Activated B cell treated with CpG ODN at 0.5 μM for 24 hours (primary cell): ENCODE data around the gene KLC1. TPM values are rescaled to one million over a fixed set of nuclear protein-coding genes. Genes with fewer than 3 reads are reported as not detected.

ENCODE experiments used
- ATAC-seq: fragments of 200-7000 bp; cut with Tn5 transposase; one replicate; pipeline ENCODE4 v1.10.0; 2021; ENCODE audit warnings: low read depth, mild to moderate bottlenecking, moderate library complexity
- CTCF ChIA-PET: fragments of 350-600 bp; sonication (Branson Sonifier 250); formaldehyde crosslinking; loops from one replicate; lab custom pipeline; 2021; ENCODE audit warnings: antibody characterized with exemption; lab: Charles Lee
- POLR2A ChIA-PET: fragments of 350-600 bp; sonication (Branson Sonifier 250); formaldehyde crosslinking; loops from one replicate; lab custom pipeline; 2021; ENCODE audit warnings: antibody characterized with exemption; lab: Charles Lee
- DNase-seq: peaks from one replicate; pipeline ENCODE4 v3.0.0; 2022
- H3K27ac Mint-ChIP-seq: one replicate; pipeline ENCODE4 v1.8.0; 2020; ENCODE audit warnings: mixed read lengths
- H3K27me3 Mint-ChIP-seq: one replicate; pipeline ENCODE4 v1.8.0; 2021; ENCODE audit warnings: mixed read lengths
- H3K36me3 Mint-ChIP-seq: one replicate; pipeline ENCODE4 v1.8.0; 2021; ENCODE audit warnings: low read depth, mixed read lengths
- H3K4me1 Mint-ChIP-seq: one replicate; pipeline ENCODE4 v1.8.0; 2021; ENCODE audit warnings: mixed read lengths
- H3K4me3 Mint-ChIP-seq: one replicate; pipeline ENCODE4 v1.8.0; 2020; ENCODE audit warnings: mild to moderate bottlenecking, mixed read lengths
- H3K9me3 Mint-ChIP-seq: one replicate; pipeline ENCODE4 v1.8.0; 2020; ENCODE audit warnings: mixed read lengths
- CTCF ChIP-seq: fragments of 200-600 bp; IDR thresholded peaks from one replicate; pipeline ENCODE4 v1.8.0; 2022; ENCODE audit warnings: antibody characterized with exemption, mild to moderate bottlenecking
- intact Hi-C: fragments of 100-400 bp; cut with micrococcal nuclease; formaldehyde crosslinking; loops from one replicate; pipeline ENCODE4 v1.15.1; 2024
- total RNA-seq: library from RNA; stranded (reverse); gene quantifications from 2 replicates; pipeline ENCODE4 v1.2.3, GENCODE V29; 2022

Gene KLC1
- total RNA-seq, 1 donor from 2014 or later = 153 TPM

DNA sequence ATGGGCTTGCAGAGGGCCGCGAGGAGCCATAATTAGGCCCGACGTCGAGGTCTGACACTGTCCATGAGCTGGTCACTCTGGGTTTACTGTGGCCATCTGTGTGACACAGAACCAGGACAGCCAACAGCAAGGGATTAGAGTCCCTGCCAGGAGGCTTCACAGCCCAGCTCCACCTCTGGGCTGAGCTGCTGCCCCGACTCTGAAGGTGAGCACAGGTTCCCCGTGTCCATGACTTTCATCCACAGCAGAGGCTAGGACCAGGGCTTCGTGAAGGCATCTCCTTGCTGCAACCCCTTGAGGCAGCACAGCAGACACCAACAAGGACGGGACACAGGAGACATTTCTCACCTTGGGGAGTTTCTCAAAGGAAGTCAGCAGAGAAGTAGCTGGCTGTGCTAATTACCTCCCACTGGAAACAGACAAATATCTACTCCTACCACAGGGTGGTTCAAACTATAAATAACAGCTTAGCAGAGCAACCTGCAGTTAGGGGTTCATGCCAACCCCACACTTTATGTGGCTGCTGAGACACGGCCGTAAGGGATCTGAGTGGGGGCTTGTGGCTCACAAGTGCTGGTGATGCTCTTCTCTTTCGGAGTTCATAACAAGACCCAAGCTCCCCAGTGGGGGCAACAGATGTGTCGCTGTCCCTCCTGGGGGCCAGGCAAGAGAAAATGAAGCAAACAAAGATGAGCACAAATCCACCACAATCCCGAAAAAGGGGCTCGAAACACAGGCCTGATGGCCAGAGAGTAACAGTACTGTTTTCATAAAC lies 115.8 kb downstream of the KLC1 start:
- no peak for DNase-seq
- no peak for ATAC-seq
- ChIA-PET POLR2A (no interaction called here), CTCF (interaction anchor here (0.6 kb wide), 1 partner anchor 159 kb away, joined by 3 read pairs; no protein-coding TSS in a partner anchor)
- Mint-ChIP-seq H3K36me3 (peaks cover 22% of the 10 kb centered on the region), H3K9me3 (no peaks in the 10 kb centered on the region), H3K27me3 (no peaks in the 10 kb centered on the region), H3K4me3 (no peak overlapping the region), H3K27ac (no peak overlapping the region), H3K4me1 (no peaks in the 10 kb centered on the region)
- TF ChIP-seq CTCF = no peak
- intact Hi-C loops = no loop called here

- intact Hi-C loops = no loop called here
- no peak for TF ChIP-seq CTCF
- no peak for ATAC-seq
- no peak overlapping the region for H3K27ac Mint-ChIP-seq
- POLR2A ChIA-PET = no interaction called here
- CTCF ChIA-PET = no interaction called here
- no peaks in the 10 kb centered on the region for H3K27me3 Mint-ChIP-seq
- no peak overlapping the region for H3K4me3 Mint-ChIP-seq
- no peak for DNase-seq
- H3K9me3 Mint-ChIP-seq = no peaks in the 10 kb centered on the region
- H3K4me1 Mint-ChIP-seq = no peaks in the 10 kb centered on the region
- peaks cover 23% of the 10 kb centered on the region for H3K36me3 Mint-ChIP-seq
Observed at GRCh38 chr14:103745424-103745823, 116.4 kb downstream of the KLC1 start.

GRCh38 chr14:103746701-103747100 lies 117.7 kb downstream of the KLC1 start:
- CTCF ChIA-PET = no interaction called here
- Mint-ChIP-seq H3K4me3 (no peak overlapping the region), H3K9me3 (no peaks in the 10 kb centered on the region), H3K27ac (no peak overlapping the region), H3K36me3 (peaks cover 17% of the 10 kb centered on the region), H3K27me3 (no peaks in the 10 kb centered on the region), H3K4me1 (no peaks in the 10 kb centered on the region)
- POLR2A ChIA-PET = no interaction called here
- no peak for TF ChIP-seq CTCF
- no peak for ATAC-seq
- DNase-seq = no peak
- intact Hi-C loops = no loop called here

GRCh38 chr14:103748534-103748857 lies 119.5 kb downstream of the KLC1 start:
- POLR2A ChIA-PET = interaction anchor here (0.6 kb wide), 1 partner anchor 284 kb away, joined by 3 read pairs; no protein-coding TSS in a partner anchor
- H3K27ac Mint-ChIP-seq = no peak overlapping the region
- H3K36me3 Mint-ChIP-seq = peaks cover 17% of the 10 kb centered on the region
- H3K4me3 Mint-ChIP-seq = no peak overlapping the region
- H3K4me1 Mint-ChIP-seq = no peaks in the 10 kb centered on the region
- CTCF ChIA-PET = no interaction called here
- ATAC-seq = peak; percentile 45
- no peaks in the 10 kb centered on the region for H3K9me3 Mint-ChIP-seq
- intact Hi-C loops = no loop called here
- no peak for DNase-seq
- H3K27me3 Mint-ChIP-seq = no peaks in the 10 kb centered on the region
- TF ChIP-seq CTCF = no peak

DNA sequence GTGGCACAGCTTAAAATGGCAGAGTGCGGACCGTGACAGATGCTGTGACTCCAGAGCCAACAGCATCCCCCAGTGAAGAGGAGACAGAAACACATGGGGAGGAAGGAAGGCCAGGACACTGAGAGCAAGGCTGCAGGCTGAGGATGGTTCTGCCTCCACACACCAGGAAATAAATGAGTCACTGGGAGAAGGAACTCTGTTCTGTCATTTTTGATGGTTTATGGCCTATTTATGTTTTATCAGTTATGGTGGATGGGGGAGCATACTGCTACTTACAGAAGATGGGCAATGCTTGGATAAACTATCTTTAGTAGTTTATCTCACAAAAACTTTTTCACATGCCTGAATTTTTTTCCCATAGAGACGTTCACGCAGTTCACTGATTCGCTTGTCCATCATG lies 120.4 kb downstream of the KLC1 start:
- no peak overlapping the region for H3K4me3 Mint-ChIP-seq
- no peak overlapping the region for H3K27ac Mint-ChIP-seq
- no peaks in the 10 kb centered on the region for H3K4me1 Mint-ChIP-seq
- H3K9me3 Mint-ChIP-seq = no peaks in the 10 kb centered on the region
- H3K36me3 Mint-ChIP-seq = peaks cover 23% of the 10 kb centered on the region
- no peaks in the 10 kb centered on the region for H3K27me3 Mint-ChIP-seq
- DNase-seq (no peak), ATAC-seq (no peak)
- TF ChIP-seq CTCF = no peak
- POLR2A ChIA-PET = no interaction called here
- intact Hi-C loops = no loop called here
- CTCF ChIA-PET = no interaction called here
